GM12875 (cell line): Measurements from ENCODE around the gene AFF2.

Source experiments
- H3K4me3 ChIP-seq: one replicate; pipeline ENCODE4 v1.5.1; 2011; ENCODE audit warnings: low read depth, low read length, control low read depth
- CTCF ChIP-seq: IDR thresholded peaks from 2 replicates; pipeline ENCODE4 v1.5.1; 2011; ENCODE audit warnings: low read depth, mild to moderate bottlenecking, control low read depth, inconsistent platforms, low read length, moderate library complexity, borderline replicate concordance; ENCODE audit not compliant: insufficient read depth

AFF2 gene

GRCh38 chrX:149006235-149006634, 505.8 kb downstream of the AFF2 start:
- no peak for TF ChIP-seq CTCF
- H3K4me3 ChIP-seq: no peak overlapping the region

GRCh38 chrX:149007423-149007822, 507.0 kb downstream of the AFF2 start:
- no peak for TF ChIP-seq CTCF
- H3K4me3 ChIP-seq: no peak overlapping the region

- no peak overlapping the region for H3K4me3 ChIP-seq
Measured at GRCh38 chrX:149010013-149010852, 509.8 kb downstream of the AFF2 start.

GRCh38 chrX:149010853-149011224, 510.4 kb downstream of the AFF2 start:
- no peak overlapping the region for H3K4me3 ChIP-seq
- TF ChIP-seq CTCF: no peak

More at GRCh38 chrX:149010013-149010852, 509.8 kb downstream of the AFF2 start:
- TF ChIP-seq CTCF: no peak

- H3K4me3 ChIP-seq: no peak overlapping the region
Measured at GRCh38 chrX:149013081-149013480, 512.7 kb downstream of the AFF2 start.

GRCh38 chrX:149021159-149021558, 520.7 kb downstream of the AFF2 start:
- no peak for TF ChIP-seq CTCF
- H3K4me3 ChIP-seq: no peak overlapping the region

More at GRCh38 chrX:149013081-149013480, 512.7 kb downstream of the AFF2 start:
- no peak for TF ChIP-seq CTCF

GRCh38 chrX:149022485-149022884, 522.1 kb downstream of the AFF2 start:
- H3K4me3 ChIP-seq: no peak overlapping the region
- no peak for TF ChIP-seq CTCF
